ENCODE measurements around the gene TIAM2.
"Not testable (repeated sequence)": the region's sequence is repeated elsewhere in the genome, so short reads cannot be mapped to it uniquely, and the experiment has no call there.

The TIAM2 gene

GRCh38 chr6:155171747-155172449 lies 176.8 kb downstream of the TIAM2 start:
- DNase-seq, result no peak

DNA sequence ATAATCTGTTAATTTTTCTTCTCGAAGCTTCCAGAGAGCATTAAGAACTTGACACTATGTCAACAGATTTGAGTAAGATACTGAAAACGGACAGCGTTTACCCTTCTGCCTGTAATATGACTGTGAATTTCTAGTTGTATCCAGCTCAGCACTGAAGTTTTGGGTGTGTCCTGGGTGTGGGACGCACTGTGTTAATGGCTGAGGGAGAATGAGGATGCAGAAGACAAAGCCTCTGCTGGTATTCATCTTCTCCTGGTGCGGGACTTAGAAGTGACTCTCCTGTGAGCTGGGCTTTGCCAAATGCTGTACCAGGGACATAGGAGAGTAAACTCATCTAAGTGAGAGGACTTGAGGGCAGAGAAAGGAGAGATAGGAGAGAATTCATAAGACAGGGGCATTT lies 178.4 kb downstream of the TIAM2 start:
- DNase-seq, result no peak

GRCh38 chr6:155174576-155175211 lies 179.6 kb downstream of the TIAM2 start:
- DNase-seq, result peak in 4 of 6 experiments; percentile 13 to 60 (median 46)

DNA sequence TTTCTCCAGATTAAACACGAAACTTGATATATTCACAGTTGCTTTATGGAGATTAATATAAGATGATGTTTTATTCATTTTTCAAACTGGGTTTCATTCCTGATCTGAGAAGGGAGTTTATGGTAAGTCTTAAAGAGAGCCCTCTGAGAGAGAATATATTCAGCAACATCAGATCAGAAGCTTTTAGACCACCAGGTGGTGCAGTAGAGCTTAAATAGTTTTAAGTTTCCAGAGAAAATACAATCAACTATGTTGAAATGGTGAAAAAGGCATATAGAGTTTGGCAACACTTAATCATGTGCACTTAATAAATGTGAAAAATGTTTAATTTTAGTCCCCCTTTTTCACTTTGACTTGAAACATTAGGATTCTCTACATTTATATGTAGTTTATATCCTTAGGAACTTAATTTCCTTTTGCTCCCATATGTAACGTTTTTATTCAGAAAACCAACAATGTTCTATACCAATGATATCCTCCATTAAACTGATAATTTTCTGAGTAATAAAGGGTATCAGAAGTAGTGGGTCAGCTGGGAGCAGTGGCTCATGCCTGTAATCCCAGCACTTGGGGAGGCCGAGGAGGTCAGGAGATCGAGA lies 182.3 kb downstream of the TIAM2 start:
- DNase-seq, result peak in 2 of 6 experiments; percentile 26 to 41

DNA sequence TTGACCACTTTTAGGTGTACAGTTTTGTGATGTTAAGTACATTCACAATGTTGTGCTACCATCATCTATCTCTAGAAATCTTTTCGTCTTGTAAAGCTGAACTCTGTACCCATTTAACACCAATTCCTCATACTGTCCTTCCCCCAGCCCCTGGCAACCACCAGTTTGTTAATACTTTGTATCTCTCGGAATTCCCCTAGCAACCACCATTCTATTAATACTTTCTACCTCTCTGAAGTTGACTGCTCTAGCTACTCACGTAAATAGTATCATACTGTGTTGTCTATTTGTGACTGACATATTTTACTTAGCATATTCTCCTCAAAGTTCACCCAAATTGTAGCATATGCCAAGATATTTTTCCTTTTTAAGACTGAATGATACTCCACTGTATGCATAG lies 186.4 kb downstream of the TIAM2 start:
- DNase-seq, result no peak

- DNase-seq, result no peak
These were observed 187.0 kb downstream of the TIAM2 start for GRCh38 chr6:155182103-155182502.

GRCh38 chr6:155183095-155183494 lies 188.0 kb downstream of the TIAM2 start:
- DNase-seq, result no peak

DNA sequence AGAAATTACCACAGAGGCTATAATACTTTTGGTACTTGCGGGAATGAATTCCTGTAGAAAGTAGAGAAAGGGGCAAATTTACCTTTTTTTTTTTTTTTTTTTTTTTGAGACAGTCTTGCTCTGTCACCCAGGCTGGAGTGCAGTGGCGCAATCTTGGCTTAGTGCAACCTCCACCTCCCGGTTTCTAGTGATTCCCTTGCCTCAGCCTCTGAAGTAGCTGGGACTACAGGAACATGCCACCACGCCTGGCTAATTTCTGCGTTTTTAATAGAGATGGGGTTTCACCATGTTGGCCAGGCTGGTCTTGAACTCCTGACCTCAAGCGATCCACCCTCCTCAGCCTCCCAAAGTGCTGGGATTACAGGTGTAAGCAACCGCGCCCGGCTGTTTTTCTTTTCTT lies 189.9 kb downstream of the TIAM2 start:
- DNase-seq, result not testable (repeated sequence)

DNA sequence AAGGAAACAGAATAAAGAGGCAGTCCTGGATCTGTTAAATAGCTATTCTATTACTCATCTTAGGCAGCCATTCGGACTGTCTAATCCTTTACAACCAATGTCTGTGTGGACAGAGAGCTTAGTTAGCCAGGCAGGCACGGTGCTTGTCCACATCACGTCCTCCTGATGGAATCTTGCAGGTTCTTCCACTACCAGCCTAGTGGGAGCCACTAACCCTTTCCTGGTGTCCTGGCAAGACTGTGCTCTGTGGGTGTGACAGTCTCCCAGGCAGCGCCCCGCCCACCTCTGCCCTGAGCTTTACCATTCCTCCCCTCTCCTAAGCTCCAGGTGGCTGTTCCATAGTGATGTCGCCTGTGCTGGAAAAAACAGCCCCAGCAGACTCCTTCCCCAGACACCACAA lies 190.4 kb downstream of the TIAM2 start:
- no peak for DNase-seq

DNA sequence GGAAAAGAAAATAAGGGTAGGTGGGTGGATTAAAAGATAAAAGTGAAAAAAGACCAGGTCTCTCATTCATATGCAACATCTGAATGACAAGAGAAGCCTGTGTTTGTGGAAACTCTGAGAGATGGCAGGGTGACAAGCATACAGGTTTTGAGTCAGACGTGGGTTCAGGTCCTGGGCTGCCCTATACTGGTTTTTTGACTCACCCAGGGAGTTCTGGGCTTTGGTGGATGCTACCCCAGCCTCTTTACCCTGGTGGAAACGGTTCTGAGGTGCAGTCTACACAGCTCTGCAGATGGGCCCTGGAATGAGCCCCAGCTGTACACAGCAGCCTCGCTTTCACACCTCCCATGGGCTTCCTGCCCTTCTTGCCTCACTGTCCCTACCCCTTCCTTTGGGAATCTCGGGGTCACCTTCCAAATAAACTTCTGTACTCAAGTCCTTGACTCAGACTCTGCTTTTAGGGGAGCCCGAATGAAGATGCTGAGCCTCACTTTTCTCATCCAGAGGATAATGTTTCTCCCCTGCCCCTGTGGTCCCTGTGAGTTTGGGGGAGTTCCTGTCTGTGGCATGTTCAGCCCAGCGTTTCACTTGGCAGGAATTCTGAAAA lies 191.0 kb downstream of the TIAM2 start:
- no peak for DNase-seq

- DNase-seq, result no peak
These were observed 192.0 kb downstream of the TIAM2 start for GRCh38 chr6:155187106-155187505.

- DNase-seq, result no peak
These were observed 193.0 kb downstream of the TIAM2 start for GRCh38 chr6:155187994-155188706.

- no peak for DNase-seq
These were observed 193.8 kb downstream of the TIAM2 start for GRCh38 chr6:155188707-155189496.

DNA sequence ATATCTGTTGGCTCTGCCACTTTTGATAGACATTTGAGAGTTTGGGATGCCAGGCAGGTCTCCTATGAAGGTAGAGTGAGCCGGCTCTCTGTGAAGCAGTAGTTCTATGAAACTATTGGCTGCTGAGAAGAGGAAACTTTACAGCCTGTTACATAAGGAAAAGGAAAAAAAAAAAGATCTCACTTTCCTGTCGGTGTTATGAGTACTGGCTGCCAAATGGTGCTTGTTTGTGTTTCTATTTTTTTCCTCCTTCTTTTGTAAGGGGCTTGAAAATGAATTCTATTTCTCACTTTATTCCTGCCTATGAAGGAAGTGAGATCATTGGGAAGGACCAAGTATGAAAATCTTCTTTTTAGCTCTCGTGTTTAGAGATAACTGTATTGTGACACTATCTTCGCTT lies 195.6 kb downstream of the TIAM2 start:
- no peak for DNase-seq

GRCh38 chr6:155193526-155193925 lies 198.4 kb downstream of the TIAM2 start:
- no peak for DNase-seq

GRCh38 chr6:155194399-155194798 lies 199.3 kb downstream of the TIAM2 start:
- DNase-seq, result no peak

- no peak for DNase-seq
These were observed 200.8 kb downstream of the TIAM2 start for GRCh38 chr6:155195903-155196302.

DNA sequence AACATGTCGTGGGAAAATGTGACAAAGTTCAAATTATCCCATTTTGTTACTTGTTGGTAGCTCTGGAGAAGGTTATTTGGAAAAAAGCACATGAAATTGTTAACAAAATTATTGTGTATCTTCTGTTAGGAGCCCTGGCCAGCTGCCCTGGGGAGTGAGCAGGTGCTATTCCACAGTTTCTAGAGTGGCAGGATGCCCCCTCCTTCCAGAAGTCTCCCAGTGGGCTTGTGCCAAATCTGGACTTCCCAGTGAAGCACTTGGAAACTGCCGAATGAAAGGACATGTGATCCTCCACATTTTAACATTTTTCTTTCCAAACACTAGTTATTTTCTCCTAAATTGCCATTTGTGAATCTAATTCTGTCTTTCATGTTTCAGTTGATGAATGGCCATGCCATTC lies 201.8 kb downstream of the TIAM2 start:
- DNase-seq, result no peak

GRCh38 chr6:155197932-155198331 lies 202.8 kb downstream of the TIAM2 start:
- DNase-seq, result no peak

DNA sequence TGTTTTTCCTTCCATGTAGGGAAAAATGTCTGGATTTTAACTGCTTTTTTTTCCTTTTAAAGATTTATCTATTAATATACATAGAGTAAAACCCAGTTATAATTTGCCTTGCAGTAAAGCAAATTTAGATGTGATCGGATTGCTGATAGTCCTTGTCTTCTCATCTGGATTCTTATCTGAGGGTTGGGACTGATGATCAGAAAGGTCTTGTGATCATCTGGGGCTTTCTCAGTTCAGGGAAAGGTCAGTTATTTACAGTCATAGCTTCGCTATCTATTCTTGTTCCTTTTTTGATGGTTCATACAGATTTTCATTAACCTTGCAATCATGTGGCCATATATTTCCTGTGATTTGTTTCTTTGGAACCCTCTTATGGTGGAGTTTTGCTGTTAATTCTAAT lies 204.9 kb downstream of the TIAM2 start:
- DNase-seq, result no peak

- no peak for DNase-seq
These were observed 206.5 kb downstream of the TIAM2 start for GRCh38 chr6:155201461-155202226.

- no peak for DNase-seq
These were observed 212.1 kb downstream of the TIAM2 start for GRCh38 chr6:155207223-155207622.

Data from stimulated activated naive CD4-positive, alpha-beta T cell (primary cell).